Activated T-helper 1 cell treated with anti-CD3 and anti-CD28 coated beads, Interleukin-2, amount 50 U/mL, for 16 hours (primary cell): ENCODE data around the gene RPS21.

ENCODE experiments used
- DNase-seq, 2 donors: peaks; one replicate each; pipeline ENCODE4 v3.0.0-alpha.2; 2020; ENCODE audit warnings: low read depth in 1 of 2, low spot score in 1 of 2

Gene RPS21

GRCh38 chr20:62353289-62354030, 33.4 kb upstream of the RPS21 start:
- DNase-seq, result no peak

GRCh38 chr20:62354031-62354808, 32.7 kb upstream of the RPS21 start:
- no peak for DNase-seq

- DNase-seq, result no peak
Observed at GRCh38 chr20:62354811-62355341, 32.0 kb upstream of the RPS21 start.

- DNase-seq, result no peak
Observed at GRCh38 chr20:62355516-62355877, 31.4 kb upstream of the RPS21 start.

- no peak for DNase-seq
Observed at GRCh38 chr20:62355878-62356588, 30.9 kb upstream of the RPS21 start.

- no peak for DNase-seq
Observed at GRCh38 chr20:62356589-62357186, 30.2 kb upstream of the RPS21 start.

GRCh38 chr20:62357187-62357667, 29.7 kb upstream of the RPS21 start:
- no peak for DNase-seq

GRCh38 chr20:62357681-62358080, 29.2 kb upstream of the RPS21 start:
- no peak for DNase-seq

- DNase-seq, result no peak
Observed at GRCh38 chr20:62358171-62359042, 28.5 kb upstream of the RPS21 start.

- DNase-seq, result no peak
Observed at GRCh38 chr20:62359043-62359490, 27.8 kb upstream of the RPS21 start.

GRCh38 chr20:62359491-62360121, 27.3 kb upstream of the RPS21 start:
- no peak for DNase-seq

- no peak for DNase-seq
Observed at GRCh38 chr20:62360854-62361798, 25.8 kb upstream of the RPS21 start.

GRCh38 chr20:62361799-62362589, 24.9 kb upstream of the RPS21 start:
- DNase-seq, result no peak

GRCh38 chr20:62362590-62362940, 24.3 kb upstream of the RPS21 start:
- no peak for DNase-seq

GRCh38 chr20:62362991-62363919, 23.6 kb upstream of the RPS21 start:
- no peak for DNase-seq

GRCh38 chr20:62363920-62364851, 22.7 kb upstream of the RPS21 start:
- no peak for DNase-seq
